GM21576 (cell line): ENCODE measurements around the gene CCM2.

ENCODE experiments used
- ATAC-seq: cut with Tn5 transposase; IDR thresholded peaks from one replicate; pipeline ENCODE4 v1.9.1; 2021; ENCODE audit warnings: mild to moderate bottlenecking, moderate library complexity; ENCODE audit not compliant: unreplicated experiment

CCM2 gene

GRCh38 chr7:44969049-44969700 is 30.8 kb upstream of the CCM2 start:
- no peak for ATAC-seq

DNA sequence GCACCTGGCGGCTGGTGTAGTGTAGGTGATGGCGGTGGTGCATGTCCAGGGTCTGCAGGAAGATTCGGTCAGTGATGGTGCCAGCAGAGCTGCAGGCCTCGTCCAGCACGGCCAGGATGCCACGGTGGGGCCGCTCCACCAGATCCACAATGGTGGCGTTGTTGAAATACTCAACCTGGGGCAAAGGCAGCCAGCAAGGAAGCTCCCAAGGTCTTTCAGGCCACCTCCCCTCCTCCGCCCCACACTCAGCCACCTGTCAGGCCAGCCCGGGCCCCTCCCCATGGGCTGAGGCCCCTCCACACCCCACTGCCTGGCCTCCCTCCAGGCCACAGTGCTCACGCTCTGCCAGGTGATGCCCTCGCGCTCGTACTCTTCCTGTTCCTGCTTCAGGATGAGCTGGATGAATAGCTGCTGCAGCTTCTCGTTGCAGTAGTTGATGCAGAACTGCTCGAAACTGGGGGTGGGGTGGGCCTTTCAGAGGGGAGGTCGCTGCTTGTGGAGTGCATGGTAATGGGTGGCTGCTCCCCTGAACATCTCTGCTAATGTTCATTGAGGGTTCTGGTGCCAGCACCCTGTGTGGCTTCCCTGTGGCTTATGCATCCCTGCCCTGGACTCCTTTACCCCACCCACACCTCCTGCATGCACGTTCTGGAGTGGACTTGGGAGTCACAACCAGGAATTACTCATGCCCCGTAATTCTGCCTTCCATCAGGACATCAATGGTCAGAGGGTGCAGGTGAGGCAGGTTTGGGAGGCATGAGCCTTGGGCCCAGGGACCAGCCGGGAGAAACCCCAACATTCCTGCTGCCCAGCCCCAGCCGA is 30.1 kb upstream of the CCM2 start:
- no peak for ATAC-seq

DNA sequence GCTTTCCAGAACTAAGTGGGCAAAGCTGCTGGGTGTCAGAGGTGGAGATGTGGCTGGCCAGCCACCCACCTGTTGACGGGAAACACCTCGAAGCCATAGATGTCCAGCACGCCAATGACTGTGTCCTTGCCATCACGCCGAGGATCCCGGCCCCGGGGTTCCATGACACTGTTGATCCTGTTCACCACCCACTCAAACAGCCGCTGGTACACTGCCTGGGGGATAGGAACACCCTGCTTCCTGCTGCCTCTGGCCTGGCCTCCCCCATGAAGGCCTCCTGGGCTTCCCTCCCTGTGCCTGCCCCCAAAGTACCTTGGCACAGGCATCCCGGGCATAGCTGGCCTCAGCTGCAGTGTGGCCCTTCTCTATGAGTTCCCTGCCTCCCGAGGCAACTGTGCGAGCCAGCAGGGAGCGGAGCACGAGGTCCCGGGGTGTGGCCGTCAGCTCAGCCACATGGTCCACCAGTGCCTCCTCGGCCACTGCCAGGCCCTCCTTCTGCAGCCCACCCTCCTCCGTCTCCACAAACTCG is 29.4 kb upstream of the CCM2 start:
- ATAC-seq, result no peak

GRCh38 chr7:44971188-44971901 is 28.7 kb upstream of the CCM2 start:
- no peak for ATAC-seq

- no peak for ATAC-seq
Observed at GRCh38 chr7:44971902-44972441, 28.0 kb upstream of the CCM2 start.

DNA sequence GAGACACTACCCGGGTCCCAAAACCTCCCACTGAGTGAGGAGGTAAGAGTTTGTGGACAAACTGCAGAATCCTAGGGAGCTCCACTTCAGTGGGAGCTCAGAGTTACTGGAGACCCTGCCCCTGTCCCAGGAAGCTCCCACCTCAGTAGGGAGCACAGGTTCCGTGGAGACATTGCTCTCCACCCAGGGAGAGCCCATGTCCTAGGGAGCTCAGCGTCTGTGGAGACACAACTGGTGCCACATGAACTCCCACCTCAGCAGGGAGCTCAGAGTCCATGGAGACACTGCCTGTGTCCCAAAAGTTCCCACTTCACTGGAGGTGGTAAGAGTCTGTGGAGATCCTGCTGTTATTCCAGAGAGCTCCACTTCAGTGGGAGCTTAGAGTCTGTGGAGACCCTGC is 27.4 kb upstream of the CCM2 start:
- no peak for ATAC-seq

DNA sequence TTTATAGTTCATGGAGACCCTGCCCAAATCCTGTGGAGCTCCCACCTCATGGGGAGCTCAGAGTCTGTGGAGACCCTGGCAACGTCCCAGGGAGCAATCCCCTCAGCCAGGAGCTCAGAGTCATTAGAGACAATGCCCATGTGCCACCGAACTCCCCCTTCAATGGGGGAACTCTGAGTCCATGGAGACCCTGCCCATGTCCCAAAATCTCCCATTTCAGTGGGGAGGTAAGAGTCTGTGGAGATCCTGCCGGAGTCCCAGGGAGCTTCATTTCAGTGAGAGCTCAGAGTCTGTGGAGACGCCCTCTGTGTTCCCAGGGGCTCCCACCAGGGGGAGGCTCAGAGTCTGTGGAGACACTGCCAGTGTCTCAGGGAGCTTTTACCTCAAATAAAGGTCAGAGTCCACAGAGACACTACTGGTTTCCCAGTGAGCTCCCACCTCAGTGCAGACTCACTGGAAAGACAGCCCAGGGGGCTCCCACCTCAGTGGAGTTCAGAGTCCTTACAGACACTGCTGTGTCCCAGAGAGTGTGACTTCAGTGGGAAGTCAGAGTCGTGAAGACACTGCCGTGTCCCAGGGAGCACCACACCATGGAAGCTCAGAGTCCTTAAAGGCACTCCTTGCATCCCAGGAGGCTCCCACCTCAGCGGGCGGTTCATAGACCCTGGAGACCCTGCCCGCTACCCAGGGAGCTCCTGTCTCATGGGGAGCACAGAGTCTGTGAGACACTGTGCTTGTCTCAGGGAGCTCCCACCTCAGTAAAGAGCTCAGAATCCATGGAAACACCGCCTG is 26.2 kb upstream of the CCM2 start:
- no peak for ATAC-seq

DNA sequence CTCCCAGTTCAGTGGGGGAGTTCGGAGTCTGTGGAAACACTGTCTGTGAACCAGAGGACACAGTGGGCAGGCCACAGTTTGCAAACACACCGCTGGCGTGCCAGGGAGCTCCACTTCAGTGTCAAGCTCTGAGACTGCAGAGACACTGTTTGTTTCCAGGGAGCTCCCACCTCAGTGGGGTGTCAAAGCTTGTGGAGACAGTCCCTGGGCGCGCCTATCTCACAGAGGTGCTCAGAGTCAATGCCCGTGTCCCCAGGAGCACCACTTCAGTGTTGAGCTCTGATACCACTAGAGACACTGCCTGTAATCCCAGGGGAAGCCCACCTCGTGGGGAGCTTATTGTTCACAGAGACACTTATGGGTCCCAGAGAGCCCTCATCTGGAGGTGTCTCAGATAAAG is 25.5 kb upstream of the CCM2 start:
- ATAC-seq, result no peak

DNA sequence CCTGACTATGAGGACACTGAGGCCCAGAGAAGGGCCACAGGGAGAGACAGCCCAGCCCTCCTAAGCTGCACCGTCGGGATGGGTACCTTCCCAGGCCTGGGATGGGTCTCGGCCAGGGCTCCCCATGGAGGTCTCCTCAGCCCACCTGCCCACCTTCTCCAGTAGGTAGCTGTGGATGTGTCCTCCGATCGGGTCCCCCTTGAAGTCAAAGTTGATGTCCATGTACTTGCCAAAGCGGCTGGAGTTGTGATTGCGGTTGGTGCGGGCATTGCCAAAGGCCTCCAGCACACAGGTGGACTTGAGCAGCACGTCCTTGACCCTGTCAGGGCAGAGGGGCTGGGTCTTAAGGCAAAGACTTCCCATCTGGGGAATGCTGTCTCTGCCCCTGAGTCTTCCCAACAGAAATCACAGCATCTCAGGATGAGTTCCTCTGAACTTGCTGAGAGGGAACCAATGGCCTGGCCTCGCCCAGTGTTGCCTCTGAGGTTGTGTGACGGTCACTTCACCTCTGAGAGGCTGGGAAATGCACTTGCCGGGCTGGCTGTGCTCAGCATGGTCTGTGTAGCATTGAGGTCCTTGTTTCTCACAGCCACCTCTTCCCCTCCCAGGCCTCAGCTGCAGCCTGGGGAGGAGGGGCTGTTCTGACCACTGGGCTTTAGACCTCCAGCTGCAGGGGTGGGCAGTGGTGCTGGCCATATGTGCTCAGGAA is 24.5 kb upstream of the CCM2 start:
- no peak for ATAC-seq

DNA sequence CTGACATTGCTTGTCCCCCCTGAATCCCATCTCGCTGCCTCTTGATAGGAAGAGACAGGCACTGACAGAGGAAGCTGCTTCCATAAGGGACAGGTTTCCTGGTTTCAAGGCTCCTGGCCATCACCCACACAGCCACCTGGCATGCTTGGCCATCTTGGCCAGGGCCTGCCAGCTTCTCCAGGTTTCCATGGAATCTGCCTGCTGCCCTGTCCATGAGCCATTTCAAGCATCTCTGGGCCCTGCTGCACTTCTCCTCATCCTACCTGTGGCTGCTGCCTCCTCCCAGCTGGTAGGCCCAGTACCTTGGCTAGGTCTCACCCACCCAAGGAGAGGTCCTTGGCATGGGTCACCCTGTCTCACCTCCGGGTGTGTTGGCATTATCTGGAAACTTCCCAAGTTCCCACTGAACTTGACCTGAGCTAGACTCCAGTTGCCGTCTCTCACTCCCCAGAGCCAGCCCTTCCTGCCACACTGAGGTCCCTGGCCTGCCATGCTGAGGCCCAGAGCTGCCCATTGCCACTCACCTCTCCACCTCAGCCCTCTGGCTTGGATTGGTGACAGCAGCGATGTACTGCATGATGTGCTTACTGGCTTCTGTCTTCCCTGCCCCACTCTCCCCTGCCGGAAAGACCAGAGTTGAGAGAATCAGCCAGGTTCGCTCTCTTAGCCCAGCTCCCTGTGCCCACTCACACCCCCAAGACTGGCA is 23.8 kb upstream of the CCM2 start:
- no peak for ATAC-seq

DNA sequence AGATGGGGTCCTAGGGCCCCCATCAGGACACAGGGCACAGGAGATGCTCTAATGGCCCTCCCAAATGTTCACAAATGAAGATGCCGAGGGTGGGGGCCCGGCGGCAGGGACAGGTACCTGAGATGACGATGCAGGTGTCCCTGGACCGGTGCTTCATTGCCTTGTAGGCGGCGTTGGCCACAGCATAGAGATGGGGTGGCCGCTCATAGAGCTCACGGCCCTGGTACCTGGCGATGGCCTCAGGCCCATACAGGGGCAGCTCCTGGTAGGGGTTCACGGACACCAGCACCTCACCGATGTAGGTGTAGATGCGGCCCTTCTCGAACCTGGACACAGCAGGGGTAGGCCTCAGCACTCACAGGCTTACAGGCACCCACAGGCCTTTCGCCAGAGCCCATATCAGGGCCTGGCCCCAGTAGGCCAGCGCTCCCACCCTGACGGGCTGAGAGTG is 23.2 kb upstream of the CCM2 start:
- no peak for ATAC-seq

DNA sequence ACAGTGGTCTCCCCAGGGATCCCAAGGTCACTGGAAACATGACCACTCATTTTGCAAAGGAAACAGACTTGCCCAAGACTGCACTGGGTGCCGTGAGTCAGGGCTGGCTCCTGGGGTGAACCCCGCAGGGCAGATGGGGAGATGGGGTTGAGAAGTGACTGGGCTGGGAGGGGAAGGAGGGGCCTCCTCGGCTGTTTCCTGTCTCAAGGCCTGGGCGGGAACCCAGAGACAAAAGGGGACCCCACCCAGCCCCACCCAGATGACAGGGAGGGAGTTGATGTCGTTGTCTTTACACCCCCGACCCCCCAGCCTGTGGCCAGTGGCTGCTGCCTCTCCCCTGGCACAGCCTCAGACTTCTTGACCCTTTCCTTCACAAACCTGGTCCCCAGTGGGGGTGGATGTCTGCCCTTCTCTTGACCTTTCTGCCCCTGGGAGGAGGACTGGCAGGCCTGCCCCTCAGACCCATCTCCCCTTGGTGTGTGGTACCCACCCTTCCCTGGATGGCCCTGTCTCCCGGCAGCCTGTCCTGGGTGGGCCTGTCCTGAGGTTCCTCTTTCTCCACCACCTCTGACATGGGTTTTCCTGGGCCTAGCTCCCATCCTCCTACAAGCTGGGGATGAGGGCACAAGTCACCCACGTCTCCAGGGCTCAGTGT is 22.6 kb upstream of the CCM2 start:
- ATAC-seq, result no peak

DNA sequence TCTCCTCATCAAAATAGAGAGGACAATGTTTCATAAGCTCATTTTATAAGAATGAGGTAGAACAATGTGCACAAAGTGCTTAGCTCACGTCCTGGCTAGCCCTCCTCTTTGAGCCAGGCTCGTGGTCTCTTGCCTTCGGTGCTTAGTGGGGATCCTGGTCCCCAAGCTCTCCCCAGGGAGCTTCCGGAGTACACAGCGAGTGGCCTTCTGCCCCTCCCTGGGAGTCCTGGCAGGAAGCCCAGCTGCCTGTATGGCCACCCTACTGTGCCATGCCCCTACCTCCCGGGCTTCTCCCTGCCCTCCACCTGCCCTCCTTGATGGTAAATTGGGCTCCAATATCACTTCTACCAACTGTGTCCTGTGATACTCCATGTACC is 22.1 kb upstream of the CCM2 start:
- ATAC-seq, result no peak

GRCh38 chr7:44978511-44979366 is 21.3 kb upstream of the CCM2 start, which contains the start of gene MYO1G:
TSS of gene MYO1G (minus strand) at chr7:44979015. CDS start at chr7:44978961, 54 bp downstream.
- peak; percentile 56 for ATAC-seq

DNA sequence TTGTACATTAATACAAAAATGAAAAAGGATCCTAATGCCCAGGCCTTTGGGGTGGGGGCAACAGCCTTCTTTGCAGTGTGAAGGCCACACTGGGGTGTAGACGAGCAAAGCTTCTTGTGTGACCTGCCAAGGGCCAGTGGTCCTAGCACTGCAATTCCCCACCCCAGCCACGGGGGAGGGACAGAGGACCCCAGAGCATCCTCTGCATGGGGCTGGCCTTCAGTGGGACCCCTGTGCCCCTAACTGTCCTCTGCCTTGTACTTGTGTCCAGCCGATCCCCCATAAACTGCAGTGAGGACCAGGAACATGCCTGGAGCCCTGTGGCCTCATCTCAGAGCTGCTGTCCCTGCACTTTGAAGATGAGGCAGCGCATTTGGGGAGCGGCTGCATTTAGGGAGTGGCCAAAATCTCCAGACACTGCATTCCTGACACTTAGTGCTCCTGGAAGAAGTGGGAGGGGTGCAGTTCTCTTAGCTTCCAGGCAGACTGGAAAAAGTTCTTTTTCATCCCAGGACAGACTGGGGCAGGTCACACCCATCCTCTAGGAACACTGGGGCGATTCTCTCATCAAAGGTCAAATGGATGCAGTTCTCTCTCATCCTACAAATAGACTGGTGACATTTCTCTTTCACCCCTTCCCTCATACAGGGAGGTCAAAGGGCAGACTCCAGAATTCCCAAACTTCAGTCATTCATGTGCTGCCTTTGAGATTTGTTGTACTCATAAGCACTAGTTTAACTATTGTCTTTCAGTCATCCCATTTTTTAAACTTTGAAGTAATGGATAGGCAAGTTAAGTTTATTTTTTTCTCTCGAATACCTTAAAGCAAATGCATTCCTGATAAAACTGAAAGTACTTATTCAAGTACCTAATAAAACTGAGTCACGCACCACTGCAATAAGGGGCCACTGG is 20.3 kb upstream of the CCM2 start:
- peak; percentile 7 for ATAC-seq

- peak; percentile 37 for ATAC-seq
Observed at GRCh38 chr7:44980393-44981034, 19.5 kb upstream of the CCM2 start.
